CD4-positive, alpha-beta T cell (primary cell): ENCODE data around the gene EYA2. TPM values are rescaled to one million over a fixed set of nuclear protein-coding genes. Genes with fewer than 3 reads are reported as not detected.

Experiments
- ATAC-seq: fragments of 200-7000 bp; cut with Tn5 transposase; one replicate; pipeline ENCODE4 v1.10.0; 2022; ENCODE audit warnings: mild to moderate bottlenecking; ENCODE audit not compliant: poor library complexity
- CTCF ChIA-PET: fragments of 350-600 bp; sonication (Branson Sonifier 250); formaldehyde crosslinking; loops from one replicate; lab custom pipeline; 2021; ENCODE audit warnings: antibody characterized with exemption, inconsistent platforms; lab: Charles Lee
- POLR2A ChIA-PET: fragments of 350-600 bp; sonication (Branson Sonifier 250); formaldehyde crosslinking; loops from one replicate; lab custom pipeline; 2021; ENCODE audit warnings: antibody characterized with exemption, inconsistent platforms; lab: Charles Lee
- DNase-seq, 14 experiments: peaks; one replicate each; pipeline ENCODE4 v3.0.0-alpha.2; 2013 to 2020; ENCODE audit warnings: mixed read lengths in 2 of 14
- H3K27ac ChIP-seq, 2 donors: one replicate each; pipeline versions ENCODE4 v1.5.1 to v1.7.0; 2013; ENCODE audit warnings: low read length in 2 of 2, low read depth in 1 of 2, mild to moderate bottlenecking in 1 of 2
- H3K27me3 ChIP-seq, 2 experiments: 1 replicate in 1 of 2; 2 replicates in 1 of 2; pipeline versions ENCODE4 v1.6.1 to v1.7.0; 2013; ENCODE audit warnings: low read length in 2 of 2, control low read depth in 1 of 2, mild to moderate bottlenecking in 1 of 2, moderate library complexity in 1 of 2; ENCODE audit not compliant: insufficient read depth in 2 of 2, control insufficient read depth in 1 of 2
- H3K36me3 ChIP-seq: one replicate; pipeline ENCODE4 v1.6.1; 2013; ENCODE audit warnings: low read length, control low read depth; ENCODE audit not compliant: insufficient read depth
- H3K4me1 ChIP-seq: one replicate; pipeline ENCODE4 v1.6.1; 2013; ENCODE audit warnings: low read length, control low read depth; ENCODE audit not compliant: insufficient read depth
- H3K4me3 ChIP-seq: one replicate; pipeline ENCODE4 v1.5.1; 2013; ENCODE audit warnings: mild to moderate bottlenecking, low read length, moderate library complexity
- H3K9me3 ChIP-seq, 2 experiments: 1 replicate in 1 of 2; 2 replicates in 1 of 2; pipeline versions ENCODE4 v1.6.1 to v1.7.0; 2013; ENCODE audit warnings: low read length in 2 of 2, mild to moderate bottlenecking in 2 of 2, control low read depth in 1 of 2, moderate library complexity in 1 of 2; ENCODE audit not compliant: control insufficient read depth in 1 of 2, insufficient read depth in 1 of 2
- H3K27ac Mint-ChIP-seq: one replicate; pipeline ENCODE4 v1.8.0; 2020; ENCODE audit warnings: mixed read lengths
- H3K27me3 Mint-ChIP-seq: one replicate; pipeline ENCODE4 v1.8.0; 2021; ENCODE audit warnings: mixed read lengths
- H3K36me3 Mint-ChIP-seq: one replicate; pipeline ENCODE4 v1.8.0; 2021; ENCODE audit warnings: low read depth, mixed read lengths
- H3K4me1 Mint-ChIP-seq: one replicate; pipeline ENCODE4 v1.8.0; 2021; ENCODE audit warnings: low read depth, mixed read lengths
- H3K4me3 Mint-ChIP-seq: one replicate; pipeline ENCODE4 v1.8.0; 2020; ENCODE audit warnings: mild to moderate bottlenecking, mixed read lengths
- H3K9me3 Mint-ChIP-seq: one replicate; pipeline ENCODE4 v1.8.0; 2020; ENCODE audit warnings: mixed read lengths
- intact Hi-C, 2 experiments: fragments of 100-400 bp; cut with DNase I in 1 of 2; cut with micrococcal nuclease in 1 of 2; formaldehyde crosslinking; loops; one replicate each; pipeline versions ENCODE4 v1.15.1 to v1.9.0; 2023 to 2025; cut with DNase I, micrococcal nuclease
- total RNA-seq, 174 experiments: library from RNA in 2 of 174; stranded (reverse) in 2 of 174; gene quantifications; one replicate each; pipeline ENCODE4 v1.2.3 and lab custom pipeline; 2021 to 2026
- TF ChIP-seq, protein P1 (sequence below): fragments of 200-600 bp; IDR thresholded peaks from one replicate; pipeline ENCODE4 v1.8.0; 2022; ENCODE audit warnings: antibody characterized with exemption, mild to moderate bottlenecking

EYA2 gene
- total RNA-seq, 2 experiments from 2014 or later: not detected

DNA sequence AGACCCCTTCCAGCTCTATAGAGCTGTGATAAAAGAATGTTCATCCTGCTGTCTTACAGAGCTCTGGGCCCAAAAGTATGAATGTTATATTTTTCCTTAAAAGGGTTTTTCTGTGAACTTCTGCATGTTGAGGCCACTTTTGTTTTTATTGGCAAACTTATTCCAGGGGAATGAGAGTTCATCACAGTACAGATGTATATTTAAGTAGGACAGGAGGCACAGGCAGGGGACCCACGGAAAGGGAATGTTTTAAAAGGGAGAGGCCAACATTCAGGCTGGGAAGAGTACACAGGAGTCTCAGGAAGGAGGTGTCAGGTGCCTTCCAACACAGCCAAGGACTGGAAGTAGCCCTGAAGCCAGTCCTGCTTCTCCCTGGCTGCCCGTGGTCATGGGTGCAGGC, 148.4 kb downstream of the EYA2 start:
- Mint-ChIP-seq H3K4me3 (no peak overlapping the region), H3K4me1 (no peaks in the 10 kb centered on the region), H3K9me3 (peaks cover 5% of the 10 kb centered on the region), H3K36me3 (no peaks in the 10 kb centered on the region), H3K27ac (no peak overlapping the region), H3K27me3 (peaks cover 24% of the 10 kb centered on the region)
- DNase-seq (no peak), ATAC-seq (no peak)
- ChIA-PET CTCF (no interaction called here), POLR2A (no interaction called here)
- Histone ChIP-seq H3K9me3 (peaks cover 6 to 7% of the 10 kb centered on the region in 2 experiments), H3K27me3 (peaks cover 9 to 13% of the 10 kb centered on the region in 2 experiments), H3K27ac (no peak overlapping the region), H3K4me1 (no peaks in the 10 kb centered on the region), H3K4me3 (no peak overlapping the region), H3K36me3 (no peaks in the 10 kb centered on the region)
- TF ChIP-seq, protein P1, sequence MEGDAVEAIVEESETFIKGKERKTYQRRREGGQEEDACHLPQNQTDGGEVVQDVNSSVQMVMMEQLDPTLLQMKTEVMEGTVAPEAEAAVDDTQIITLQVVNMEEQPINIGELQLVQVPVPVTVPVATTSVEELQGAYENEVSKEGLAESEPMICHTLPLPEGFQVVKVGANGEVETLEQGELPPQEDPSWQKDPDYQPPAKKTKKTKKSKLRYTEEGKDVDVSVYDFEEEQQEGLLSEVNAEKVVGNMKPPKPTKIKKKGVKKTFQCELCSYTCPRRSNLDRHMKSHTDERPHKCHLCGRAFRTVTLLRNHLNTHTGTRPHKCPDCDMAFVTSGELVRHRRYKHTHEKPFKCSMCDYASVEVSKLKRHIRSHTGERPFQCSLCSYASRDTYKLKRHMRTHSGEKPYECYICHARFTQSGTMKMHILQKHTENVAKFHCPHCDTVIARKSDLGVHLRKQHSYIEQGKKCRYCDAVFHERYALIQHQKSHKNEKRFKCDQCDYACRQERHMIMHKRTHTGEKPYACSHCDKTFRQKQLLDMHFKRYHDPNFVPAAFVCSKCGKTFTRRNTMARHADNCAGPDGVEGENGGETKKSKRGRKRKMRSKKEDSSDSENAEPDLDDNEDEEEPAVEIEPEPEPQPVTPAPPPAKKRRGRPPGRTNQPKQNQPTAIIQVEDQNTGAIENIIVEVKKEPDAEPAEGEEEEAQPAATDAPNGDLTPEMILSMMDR: no peak
- intact Hi-C loops: no loop called here

DNA sequence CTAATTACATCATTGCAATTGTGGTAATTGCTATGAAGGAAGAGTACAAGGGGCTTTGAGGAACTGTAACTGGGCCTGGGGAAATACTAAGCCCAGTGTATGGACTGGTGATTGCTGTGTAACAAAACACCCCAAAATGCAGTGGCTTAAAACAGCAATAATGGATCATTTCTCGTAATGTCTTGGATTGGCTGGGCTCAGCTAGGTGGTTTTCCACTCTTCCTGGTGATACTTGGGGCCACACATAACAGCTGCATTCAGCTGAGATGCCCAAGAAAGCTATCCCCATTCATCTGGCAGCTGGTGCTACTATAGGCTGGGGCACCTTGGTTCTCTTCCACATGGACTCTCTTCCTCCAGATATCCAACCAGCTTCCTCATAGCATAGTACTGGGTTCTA, 150.3 kb downstream of the EYA2 start:
- Mint-ChIP-seq H3K4me3 (no peak overlapping the region), H3K27ac (no peak overlapping the region), H3K4me1 (no peaks in the 10 kb centered on the region), H3K27me3 (peaks cover 17% of the 10 kb centered on the region), H3K9me3 (peaks cover 5% of the 10 kb centered on the region), H3K36me3 (no peaks in the 10 kb centered on the region)
- TF ChIP-seq, protein P1: no peak
- intact Hi-C loops: no loop called here
- H3K9me3 ChIP-seq: peaks cover 6 to 7% of the 10 kb centered on the region in 2 experiments
- ChIA-PET POLR2A (no interaction called here), CTCF (no interaction called here)
- H3K4me1 ChIP-seq: no peaks in the 10 kb centered on the region
- no peaks in the 10 kb centered on the region for H3K36me3 ChIP-seq
- no peak for ATAC-seq
- no peak for DNase-seq
- no peak overlapping the region for H3K27ac ChIP-seq
- H3K27me3 ChIP-seq: peaks cover 9 to 13% of the 10 kb centered on the region in 2 experiments
- H3K4me3 ChIP-seq: no peak overlapping the region

DNA sequence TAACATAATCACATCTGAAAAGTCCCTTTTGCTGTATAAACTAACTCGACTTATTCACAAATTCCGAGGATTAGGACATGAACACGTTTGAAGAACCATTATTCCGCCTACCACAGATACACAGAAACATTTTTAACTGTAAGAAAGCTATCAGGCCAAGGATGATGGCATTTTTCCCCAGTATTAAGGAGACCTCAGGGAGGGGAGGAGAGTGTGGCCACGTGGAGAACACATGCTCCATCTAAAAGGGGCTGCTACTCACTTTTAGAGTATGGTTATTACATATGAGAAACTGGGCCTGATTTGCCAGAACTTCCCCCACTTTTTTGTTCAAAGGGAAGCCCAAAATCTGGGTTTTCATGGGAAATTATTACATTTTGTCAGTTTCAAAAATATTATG, 153.4 kb downstream of the EYA2 start:
- H3K36me3 Mint-ChIP-seq: no peaks in the 10 kb centered on the region
- intact Hi-C loops: no loop called here
- TF ChIP-seq, protein P1: no peak
- no peak overlapping the region for H3K4me3 Mint-ChIP-seq
- Histone ChIP-seq H3K27ac (no peak overlapping the region), H3K36me3 (no peaks in the 10 kb centered on the region), H3K9me3 (peaks cover 6 to 10% of the 10 kb centered on the region in 2 experiments), H3K4me1 (no peaks in the 10 kb centered on the region), H3K27me3 (peaks cover 2 to 6% of the 10 kb centered on the region in 2 experiments), H3K4me3 (no peak overlapping the region)
- no peak overlapping the region for H3K27ac Mint-ChIP-seq
- POLR2A ChIA-PET: no interaction called here
- CTCF ChIA-PET: no interaction called here
- peaks cover 5% of the 10 kb centered on the region for H3K9me3 Mint-ChIP-seq
- H3K27me3 Mint-ChIP-seq: peaks cover 7% of the 10 kb centered on the region
- no peak for ATAC-seq
- DNase-seq: no peak
- H3K4me1 Mint-ChIP-seq: no peaks in the 10 kb centered on the region
